Smooth muscle cell of the umbilical artery (primary cell): ENCODE measurements around the gene SPON2. TPM values are rescaled to one million over a fixed set of nuclear protein-coding genes. Genes with fewer than 3 reads are reported as not detected.

ENCODE experiments used
- total RNA-seq: library from RNA; depleted of rRNA; stranded (reverse); fragments of >200 nt; gene quantifications from 2 replicates; pipeline ENCODE4 v1.2.3, GENCODE V29; 2014

SPON2 gene
- 55.5 and 911 TPM in 2 replicates for total RNA-seq

GRCh38 chr4:1172228-1172851 lies at the start of gene SPON2:
SPON2 (minus strand) TSS chr4:1172583.

Other genes starting within 250 kb of the SPON2 start
- gene GAK, start 240.3 kb downstream of the SPON2 start, total RNA-seq: 48.1 and 87.1 TPM in 2 replicates
- 10.4 and 16.0 TPM in 2 replicates for gene TMEM175, start 240.1 kb downstream of the SPON2 start, total RNA-seq
- 18.7 and 27.5 TPM in 2 replicates for gene DGKQ, start 199.0 kb downstream of the SPON2 start, total RNA-seq
- gene IDUA, start 185.5 kb downstream of the SPON2 start, total RNA-seq: 28.2 and 29.4 TPM in 2 replicates
- gene SLC26A1, start 179.2 kb downstream of the SPON2 start, total RNA-seq: under 0.01 and 0.09 TPM in 2 replicates
- gene FGFRL1, start 161.0 kb downstream of the SPON2 start, total RNA-seq: 25.5 and 41.7 TPM in 2 replicates
- gene RNF212, start 59.0 kb downstream of the SPON2 start, total RNA-seq: 0.92 and 1.8 TPM in 2 replicates
- gene CTBP1, start 76.5 kb upstream of the SPON2 start, total RNA-seq: 172 and 292 TPM in 2 replicates
- gene MAEA, start 117.3 kb upstream of the SPON2 start, total RNA-seq: 58.5 and 67.5 TPM in 2 replicates
- gene UVSSA, start 174.6 kb upstream of the SPON2 start, total RNA-seq: 8.6 and 34.8 TPM in 2 replicates
- gene NKX1-1, start 233.9 kb upstream of the SPON2 start, total RNA-seq: not detected in 2 replicates